HUES48 (cell line): ENCODE measurements around the gene PDIA5.

Experiments used
- H3K27ac ChIP-seq: one replicate; pipeline ENCODE4 v1.7.0; 2013; ENCODE audit warnings: low read depth, low read length, inconsistent platforms
- H3K27me3 ChIP-seq: 2 replicates; pipeline ENCODE4 v1.6.1; 2013; ENCODE audit warnings: mild to moderate bottlenecking, low read length; ENCODE audit not compliant: control insufficient read depth, insufficient read depth
- H3K36me3 ChIP-seq: 2 replicates; pipeline ENCODE4 v1.6.1; 2013; ENCODE audit warnings: low read length; ENCODE audit not compliant: control insufficient read depth, insufficient read depth
- H3K4me1 ChIP-seq: 2 replicates; pipeline ENCODE4 v1.6.1; 2013; ENCODE audit warnings: mild to moderate bottlenecking, low read length; ENCODE audit not compliant: control insufficient read depth, insufficient read depth
- H3K4me3 ChIP-seq: 2 replicates; pipeline ENCODE4 v1.5.1; 2013; ENCODE audit warnings: mild to moderate bottlenecking, low read depth, low read length
- H3K9ac ChIP-seq: 2 replicates; pipeline ENCODE4 v1.6.1; 2013; ENCODE audit warnings: mild to moderate bottlenecking, low read depth, low read length, moderate library complexity
- H3K9me3 ChIP-seq: 2 replicates; pipeline ENCODE4 v1.6.1; 2013; ENCODE audit warnings: low read length; ENCODE audit not compliant: control insufficient read depth, insufficient read depth

Gene PDIA5

GRCh38 chr3:123027292-123028232, 39.3 kb upstream of the PDIA5 start, which contains the start of gene SEMA5B:
Gene SEMA5B, minus strand, starts transcription at chr3:123027763. Its CDS starts 66,500 bp downstream, at chr3:122961263.
- H3K36me3 ChIP-seq, result no peaks in the 10 kb centered on the region
- peaks cover 65% of the 10 kb centered on the region for H3K27me3 ChIP-seq
- H3K4me3 ChIP-seq, result peak within 1 kb of the TSS; percentile 74
- H3K4me1 ChIP-seq, result peaks cover 31% of the 10 kb centered on the region
- no peaks in the 10 kb centered on the region for H3K9me3 ChIP-seq
- H3K27ac ChIP-seq, result peak within 1 kb of the TSS; percentile 29
- H3K9ac ChIP-seq, result 0 out of 2 replicates have a peak within 1 kb of the TSS, but pooled peaks have one; percentile 8

- H3K27me3 ChIP-seq, result peaks cover 59% of the 10 kb centered on the region
Observed at GRCh38 chr3:123028233-123028828, 38.5 kb upstream of the PDIA5 start.

GRCh38 chr3:123031051-123031450, 35.8 kb upstream of the PDIA5 start:
- Histone ChIP-seq H3K27me3 (peaks cover 37% of the 10 kb centered on the region), H3K4me3 (no peak overlapping the region), H3K4me1 (peaks cover 12% of the 10 kb centered on the region), H3K27ac (no peak overlapping the region), H3K36me3 (no peaks in the 10 kb centered on the region), H3K9me3 (no peaks in the 10 kb centered on the region), H3K9ac (no peak overlapping the region)

More at GRCh38 chr3:123028233-123028828, 38.5 kb upstream of the PDIA5 start:
- H3K4me3 ChIP-seq, result peak overlapping the region; percentile 74
- H3K9ac ChIP-seq, result 0 out of 2 replicates have a peak overlapping the region, but pooled peaks have one; percentile 8
- no peaks in the 10 kb centered on the region for H3K9me3 ChIP-seq
- peaks cover 25% of the 10 kb centered on the region for H3K4me1 ChIP-seq
- H3K36me3 ChIP-seq, result no peaks in the 10 kb centered on the region
- no peak overlapping the region for H3K27ac ChIP-seq

- H3K4me3 ChIP-seq, result no peak overlapping the region
- H3K4me1 ChIP-seq, result peaks cover 12% of the 10 kb centered on the region
- H3K9me3 ChIP-seq, result no peaks in the 10 kb centered on the region
- H3K27ac ChIP-seq, result no peak overlapping the region
- no peaks in the 10 kb centered on the region for H3K36me3 ChIP-seq
- H3K9ac ChIP-seq, result no peak overlapping the region
- H3K27me3 ChIP-seq, result peaks cover 37% of the 10 kb centered on the region
Observed at GRCh38 chr3:123032057-123032456, 34.8 kb upstream of the PDIA5 start.

GRCh38 chr3:123034120-123034519, 32.7 kb upstream of the PDIA5 start:
- no peaks in the 10 kb centered on the region for H3K36me3 ChIP-seq
- H3K4me1 ChIP-seq, result 0 out of 2 replicates have a peak, but pooled peaks cover 7% of the 10 kb centered on the region
- no peak overlapping the region for H3K4me3 ChIP-seq
- no peak overlapping the region for H3K27ac ChIP-seq
- peaks cover 33% of the 10 kb centered on the region for H3K27me3 ChIP-seq
- H3K9me3 ChIP-seq, result no peaks in the 10 kb centered on the region
- H3K9ac ChIP-seq, result no peak overlapping the region

- Histone ChIP-seq H3K9me3 (no peaks in the 10 kb centered on the region), H3K36me3 (no peaks in the 10 kb centered on the region)
Observed at GRCh38 chr3:123034996-123035395, 31.8 kb upstream of the PDIA5 start.

GRCh38 chr3:123036352-123037014, 30.3 kb upstream of the PDIA5 start:
- no peak overlapping the region for H3K4me3 ChIP-seq
- no peak overlapping the region for H3K9ac ChIP-seq
- no peaks in the 10 kb centered on the region for H3K36me3 ChIP-seq
- no peak overlapping the region for H3K27ac ChIP-seq
- H3K4me1 ChIP-seq, result no peaks in the 10 kb centered on the region
- H3K27me3 ChIP-seq, result peaks cover 10% of the 10 kb centered on the region; the same call in 1 of the 2 replicates
- no peaks in the 10 kb centered on the region for H3K9me3 ChIP-seq

More at GRCh38 chr3:123034996-123035395, 31.8 kb upstream of the PDIA5 start:
- Histone ChIP-seq H3K4me3 (no peak overlapping the region), H3K9ac (no peak overlapping the region), H3K27me3 (peaks cover 24% of the 10 kb centered on the region; the same call in 1 of the 2 replicates), H3K27ac (no peak overlapping the region), H3K4me1 (0 out of 2 replicates have a peak, but pooled peaks cover 2% of the 10 kb centered on the region)

GRCh38 chr3:123037015-123037375, 29.8 kb upstream of the PDIA5 start:
- Histone ChIP-seq H3K4me3 (no peak overlapping the region), H3K27ac (no peak overlapping the region), H3K9me3 (no peaks in the 10 kb centered on the region), H3K27me3 (peaks cover 5% of the 10 kb centered on the region; the same call in 1 of the 2 replicates), H3K9ac (no peak overlapping the region), H3K36me3 (no peaks in the 10 kb centered on the region), H3K4me1 (no peaks in the 10 kb centered on the region)

- H3K27me3 ChIP-seq, result peaks cover 5% of the 10 kb centered on the region; the same call in 1 of the 2 replicates
- no peak overlapping the region for H3K27ac ChIP-seq
- no peaks in the 10 kb centered on the region for H3K36me3 ChIP-seq
- H3K9me3 ChIP-seq, result no peaks in the 10 kb centered on the region
- H3K4me1 ChIP-seq, result no peaks in the 10 kb centered on the region
- no peak overlapping the region for H3K4me3 ChIP-seq
- no peak overlapping the region for H3K9ac ChIP-seq
Observed at GRCh38 chr3:123038751-123039150, 28.1 kb upstream of the PDIA5 start.

GRCh38 chr3:123039178-123039577, 27.6 kb upstream of the PDIA5 start:
- Histone ChIP-seq H3K4me1 (no peaks in the 10 kb centered on the region), H3K36me3 (no peaks in the 10 kb centered on the region), H3K27ac (no peak overlapping the region), H3K9me3 (no peaks in the 10 kb centered on the region), H3K27me3 (peaks cover 5% of the 10 kb centered on the region; the same call in 1 of the 2 replicates), H3K4me3 (no peak overlapping the region), H3K9ac (no peak overlapping the region)
